CD14-positive monocyte (primary cell): Measurements from ENCODE around the gene HACD4. TPM values are rescaled to one million over a fixed set of nuclear protein-coding genes. Genes with fewer than 3 reads are reported as not detected.

Experiments
- DNase-seq, 3 donors: peaks; one replicate each; pipeline ENCODE4 v3.0.0-alpha.2; 2011 to 2022
- H2AFZ ChIP-seq: 2 replicates; pipeline ENCODE4 v1.6.0; 2012; ENCODE audit warnings: mild to moderate bottlenecking, low read depth, low read length, inconsistent platforms; ENCODE audit not compliant: insufficient read depth, poor library complexity, severe bottlenecking
- H3K27ac ChIP-seq, 2 donors: 1 replicate in 1 of 2; 2 replicates in 1 of 2; pipeline ENCODE4 v1.5.1; 2012 to 2013; ENCODE audit warnings: low read length in 2 of 2, control low read depth in 1 of 2, inconsistent platforms in 1 of 2, low read depth in 1 of 2, mild to moderate bottlenecking in 1 of 2
- H3K27me3 ChIP-seq, 2 donors: one replicate each; pipeline versions ENCODE4 v1.6.0 to v1.6.1; 2011 to 2013; ENCODE audit warnings: low read length in 2 of 2; ENCODE audit not compliant: control insufficient read depth in 2 of 2, insufficient read depth in 2 of 2
- H3K36me3 ChIP-seq, 2 donors: replicated peaks in 1 of 2; 1 replicate in 1 of 2; 2 replicates in 1 of 2; pipeline versions ENCODE4 v1.5.1 to v1.6.1; 2012 to 2013; ENCODE audit warnings: low read length in 2 of 2, control low read depth in 1 of 2, inconsistent platforms in 1 of 2, mild to moderate bottlenecking in 1 of 2; ENCODE audit not compliant: insufficient read depth in 2 of 2, control insufficient read depth in 1 of 2
- H3K4me1 ChIP-seq, 2 donors: 1 replicate in 1 of 2; 2 replicates in 1 of 2; pipeline versions ENCODE4 v1.5.1 to v1.6.1; 2012 to 2013; ENCODE audit warnings: low read length in 2 of 2, control low read depth in 1 of 2, inconsistent platforms in 1 of 2, mild to moderate bottlenecking in 1 of 2, moderate library complexity in 1 of 2; ENCODE audit not compliant: insufficient read depth in 2 of 2, control insufficient read depth in 1 of 2
- H3K4me2 ChIP-seq: replicated peaks from 2 replicates; pipeline ENCODE3; 2012; ENCODE audit warnings: low read length, moderate library complexity, mild to moderate bottlenecking; ENCODE audit not compliant: poor library complexity, severe bottlenecking; ENCODE audit errors: extremely low read depth
- H3K4me3 ChIP-seq, 3 experiments: fragments of 200-600 bp in 1 of 3; sonication (generic) in 1 of 3; replicated peaks in 1 of 3; 1 replicate in 2 of 3; 2 replicates in 1 of 3; pipeline ENCODE4 v1.5.1; 2011 to 2013; ENCODE audit warnings: low read length in 3 of 3, mild to moderate bottlenecking in 3 of 3, control low read depth in 2 of 3, low read depth in 2 of 3, inconsistent platforms in 1 of 3, moderate library complexity in 1 of 3
- H3K79me2 ChIP-seq: 2 replicates; pipeline ENCODE4 v1.6.0; 2012; ENCODE audit warnings: mild to moderate bottlenecking, control low read depth, inconsistent platforms, low read length, moderate library complexity; ENCODE audit not compliant: insufficient read depth
- H3K9ac ChIP-seq: 2 replicates; pipeline ENCODE4 v1.6.0; 2017; ENCODE audit warnings: low read length, mild to moderate bottlenecking; ENCODE audit not compliant: insufficient read depth, poor library complexity, severe bottlenecking
- H3K9me3 ChIP-seq, 2 donors: replicated peaks in 1 of 2; 1 replicate in 1 of 2; 2 replicates in 1 of 2; pipeline versions ENCODE4 v1.5.1 to v1.6.1; 2012 to 2013; ENCODE audit warnings: low read length in 2 of 2, control low read depth in 1 of 2; ENCODE audit not compliant: control insufficient read depth in 1 of 2, insufficient read depth in 1 of 2
- H4K20me1 ChIP-seq: 2 replicates; pipeline ENCODE4 v1.6.0; 2012; ENCODE audit warnings: mild to moderate bottlenecking, low read length, control low read depth, moderate library complexity; ENCODE audit not compliant: insufficient read depth
- H3K27ac Mint-ChIP-seq, 7 donors: one replicate each; pipeline ENCODE4 v1.8.0; 2020; ENCODE audit warnings: mild to moderate bottlenecking in 7 of 7, mixed read lengths in 7 of 7, moderate library complexity in 6 of 7, inconsistent platforms in 2 of 7
- H3K27me3 Mint-ChIP-seq, 3 donors: one replicate each; pipeline ENCODE4 v1.8.0; 2021 to 2022; ENCODE audit warnings: low read depth in 3 of 3, mild to moderate bottlenecking in 3 of 3, mixed read lengths in 3 of 3, moderate library complexity in 3 of 3, inconsistent platforms in 1 of 3
- H3K36me3 Mint-ChIP-seq, 2 donors: one replicate each; pipeline ENCODE4 v1.8.0; 2020; ENCODE audit warnings: mixed read lengths in 2 of 2, inconsistent platforms in 1 of 2, mild to moderate bottlenecking in 1 of 2
- H3K4me1 Mint-ChIP-seq: one replicate; pipeline ENCODE4 v1.8.0; 2020; ENCODE audit warnings: mild to moderate bottlenecking, mixed read lengths
- H3K4me3 Mint-ChIP-seq, 2 donors: one replicate each; pipeline ENCODE4 v1.8.0; 2020; ENCODE audit warnings: mild to moderate bottlenecking in 2 of 2, mixed read lengths in 2 of 2, moderate library complexity in 1 of 2
- H3K9me3 Mint-ChIP-seq, 7 donors: one replicate each; pipeline ENCODE4 v1.8.0; 2020 to 2022; ENCODE audit warnings: mixed read lengths in 7 of 7, mild to moderate bottlenecking in 6 of 7, moderate library complexity in 6 of 7, inconsistent platforms in 2 of 7
- WGBS: methylation state at CpG from one replicate; pipeline ENCODE4 v1.1.5; 2013; ENCODE audit warnings: missing lambda C conversion rate; ENCODE audit not compliant: insufficient coverage; 5-methylcytosine and 5-hydroxymethylcytosine counted together
- intact Hi-C, 2 donors: fragments of 100-400 bp; cut with micrococcal nuclease; formaldehyde crosslinking; loops; one replicate each; pipeline versions ENCODE4 v1.15.0 to v1.15.1; 2023
- polyA plus RNA-seq, 3 donors: library from polyadenylated mRNA; depleted of rRNA in 1 of 3; unstranded in 2 of 3; stranded (reverse) in 1 of 3; fragments of 300-500 nt in 2 of 3; fragments of >200 nt in 1 of 3; fragmentation: Illumina TruSeq in 2 of 3; gene quantifications; 1 replicate in 2 of 3; 2 replicates in 1 of 3; pipeline ENCODE4 v1.2.3, GENCODE V29; 2012 to 2021
- TF ChIP-seq, protein P1 (sequence below): fragments of 200-600 bp; IDR thresholded peaks from one replicate; pipeline ENCODE4 v1.8.0; 2022; ENCODE audit warnings: antibody characterized with exemption, mild to moderate bottlenecking

Gene HACD4
- polyA plus RNA-seq, 3 donors: 23.9 to 28.7 (median 27.5) TPM

DNA sequence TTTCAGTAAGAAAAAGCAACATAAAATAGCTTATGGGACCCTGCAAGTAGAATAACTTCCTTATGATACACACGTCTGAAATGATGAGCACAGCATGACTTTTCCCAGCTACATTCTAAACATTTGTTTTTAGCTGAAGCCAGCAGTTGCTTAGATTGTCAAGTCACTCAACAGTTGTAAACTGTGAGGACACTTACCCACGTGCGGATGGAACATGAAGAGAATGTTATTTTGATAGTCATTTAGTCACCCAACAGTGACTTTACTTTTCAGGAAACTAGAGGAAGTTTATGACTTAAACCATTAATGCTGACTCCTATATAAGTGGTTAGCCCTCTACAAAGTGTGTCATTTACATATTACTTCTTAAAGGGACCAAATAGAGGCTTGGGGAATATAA is 3.0 kb downstream of the HACD4 start:
- H3K9me3 Mint-ChIP-seq: peaks cover 0 to 5% (median 0%) of the 10 kb centered on the region in 7 donors
- H3K36me3 ChIP-seq: peaks cover 22 to 25% of the 10 kb centered on the region in 2 donors
- H3K4me3 ChIP-seq: no peak overlapping the region
- no peaks in the 10 kb centered on the region for H3K9me3 ChIP-seq
- DNase-seq: peak; percentile 56 to 73 (median 62)
- peak overlapping the region; percentile 20 for H3K4me2 ChIP-seq
- H3K27ac ChIP-seq: peak overlapping the region in 1 of 2 donors; percentile 58
- intact Hi-C loops: loop anchor here (5.0 kb wide), 2 partner anchors 36 to 46 kb away; no protein-coding TSS in a partner anchor
- WGBS: 17% methylated on average over 1 of the region's 3 CpGs
- peak overlapping the region in 5 of 7 donors; percentile 9 to 83 (median 76) for H3K27ac Mint-ChIP-seq
- peaks cover 71% of the 10 kb centered on the region for H3K79me2 ChIP-seq
- peaks cover 18 to 23% of the 10 kb centered on the region in 2 donors for H3K36me3 Mint-ChIP-seq
- H3K4me1 ChIP-seq: peaks cover 55 to 84% of the 10 kb centered on the region in 2 donors
- H3K4me1 Mint-ChIP-seq: peaks cover 35% of the 10 kb centered on the region
- no peaks in the 10 kb centered on the region for H3K27me3 ChIP-seq
- H4K20me1 ChIP-seq: no peaks in the 10 kb centered on the region
- TF ChIP-seq, protein P1, sequence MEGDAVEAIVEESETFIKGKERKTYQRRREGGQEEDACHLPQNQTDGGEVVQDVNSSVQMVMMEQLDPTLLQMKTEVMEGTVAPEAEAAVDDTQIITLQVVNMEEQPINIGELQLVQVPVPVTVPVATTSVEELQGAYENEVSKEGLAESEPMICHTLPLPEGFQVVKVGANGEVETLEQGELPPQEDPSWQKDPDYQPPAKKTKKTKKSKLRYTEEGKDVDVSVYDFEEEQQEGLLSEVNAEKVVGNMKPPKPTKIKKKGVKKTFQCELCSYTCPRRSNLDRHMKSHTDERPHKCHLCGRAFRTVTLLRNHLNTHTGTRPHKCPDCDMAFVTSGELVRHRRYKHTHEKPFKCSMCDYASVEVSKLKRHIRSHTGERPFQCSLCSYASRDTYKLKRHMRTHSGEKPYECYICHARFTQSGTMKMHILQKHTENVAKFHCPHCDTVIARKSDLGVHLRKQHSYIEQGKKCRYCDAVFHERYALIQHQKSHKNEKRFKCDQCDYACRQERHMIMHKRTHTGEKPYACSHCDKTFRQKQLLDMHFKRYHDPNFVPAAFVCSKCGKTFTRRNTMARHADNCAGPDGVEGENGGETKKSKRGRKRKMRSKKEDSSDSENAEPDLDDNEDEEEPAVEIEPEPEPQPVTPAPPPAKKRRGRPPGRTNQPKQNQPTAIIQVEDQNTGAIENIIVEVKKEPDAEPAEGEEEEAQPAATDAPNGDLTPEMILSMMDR: no peak
- H3K4me3 Mint-ChIP-seq: no peak overlapping the region
- no peak overlapping the region for H3K9ac ChIP-seq
- no peaks in the 10 kb centered on the region for H3K27me3 Mint-ChIP-seq
- no peak overlapping the region for H2AFZ ChIP-seq

DNA sequence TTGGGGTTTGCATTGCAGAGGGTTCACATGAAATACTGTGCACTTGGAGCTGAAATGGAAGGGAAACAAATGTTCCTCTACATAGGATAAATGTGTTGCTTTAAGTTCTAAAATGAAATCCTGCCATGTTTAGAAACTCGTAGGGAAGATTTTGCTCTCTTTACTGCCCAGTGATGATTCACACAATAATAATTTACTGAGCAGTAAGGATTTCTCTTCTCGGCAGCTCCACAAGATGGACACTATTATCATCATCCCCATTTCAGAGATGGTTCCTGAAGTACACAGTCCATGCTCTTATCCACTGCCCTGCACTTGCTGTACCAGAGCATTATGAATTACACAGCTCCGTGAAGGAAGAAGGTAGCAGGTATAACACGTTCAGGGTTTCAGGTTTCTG is 4.1 kb downstream of the HACD4 start:
- H3K9me3 Mint-ChIP-seq: peaks cover 0 to 5% (median under 1%) of the 10 kb centered on the region in 7 donors
- Histone ChIP-seq H3K4me2 (no peak overlapping the region), H4K20me1 (no peaks in the 10 kb centered on the region), H3K79me2 (peaks cover 77% of the 10 kb centered on the region), H3K36me3 (peaks cover 22 to 25% of the 10 kb centered on the region in 2 donors), H2AFZ (no peak overlapping the region), H3K9ac (no peak overlapping the region), H3K9me3 (no peaks in the 10 kb centered on the region), H3K27ac (no peak overlapping the region), H3K4me1 (peaks cover 60 to 89% of the 10 kb centered on the region in 2 donors), H3K27me3 (no peaks in the 10 kb centered on the region), H3K4me3 (no peak overlapping the region)
- H3K36me3 Mint-ChIP-seq: peaks cover 20 to 24% of the 10 kb centered on the region in 2 donors
- peak overlapping the region in 2 of 7 donors; percentile 63 to 82 for H3K27ac Mint-ChIP-seq
- DNase-seq: no peak
- peaks cover 38% of the 10 kb centered on the region for H3K4me1 Mint-ChIP-seq
- no peaks in the 10 kb centered on the region for H3K27me3 Mint-ChIP-seq
- TF ChIP-seq, protein P1: no peak
- intact Hi-C loops: loop anchor here (5.0 kb wide), 2 partner anchors 35 to 45 kb away; no protein-coding TSS in a partner anchor
- 100% methylated on average over 2 of the region's 4 CpGs for WGBS
- H3K4me3 Mint-ChIP-seq: no peak overlapping the region
